GM19452 (cell line): Measurements from ENCODE around the gene AMPH.
"Not testable (repeated sequence)": the region's sequence is repeated elsewhere in the genome, so short reads cannot be mapped to it uniquely, and the experiment has no call there.

Source experiments
- ATAC-seq: cut with Tn5 transposase; IDR thresholded peaks from one replicate; pipeline ENCODE4 v1.9.1; 2021; ENCODE audit not compliant: unreplicated experiment

The AMPH gene

GRCh38 chr7:38354271-38354851 lies 276.8 kb downstream of the AMPH start:
- not testable (repeated sequence) for ATAC-seq

- not testable (repeated sequence) for ATAC-seq
These were observed 277.7 kb downstream of the AMPH start for GRCh38 chr7:38353431-38353881.

- no peak for ATAC-seq
These were observed 279.6 kb downstream of the AMPH start for GRCh38 chr7:38351601-38352000.

- ATAC-seq: not testable (repeated sequence)
These were observed 280.4 kb downstream of the AMPH start for GRCh38 chr7:38350777-38351176.

- peak; percentile 84 for ATAC-seq
These were observed 281.1 kb downstream of the AMPH start for GRCh38 chr7:38349869-38350583.

- not testable (repeated sequence) for ATAC-seq
These were observed 281.9 kb downstream of the AMPH start for GRCh38 chr7:38349126-38349795.

GRCh38 chr7:38345299-38346172 lies 285.6 kb downstream of the AMPH start:
- peak; percentile 42 for ATAC-seq

GRCh38 chr7:38344741-38345140 lies 286.4 kb downstream of the AMPH start:
- ATAC-seq: peak; percentile 50

- ATAC-seq: not testable (repeated sequence)
These were observed 289.0 kb downstream of the AMPH start for GRCh38 chr7:38342135-38342534.

- not testable (repeated sequence) for ATAC-seq
These were observed 289.9 kb downstream of the AMPH start for GRCh38 chr7:38341172-38341705.

GRCh38 chr7:38339953-38340819 lies 291.0 kb downstream of the AMPH start:
- ATAC-seq: no peak

- ATAC-seq: not testable (repeated sequence)
These were observed 295.0 kb downstream of the AMPH start for GRCh38 chr7:38336148-38336515.

- ATAC-seq: peak; percentile 96
These were observed 295.6 kb downstream of the AMPH start for GRCh38 chr7:38335492-38336147.

- no peak for ATAC-seq
These were observed 296.1 kb downstream of the AMPH start for GRCh38 chr7:38335128-38335491.

- no peak for ATAC-seq
These were observed 297.0 kb downstream of the AMPH start for GRCh38 chr7:38334163-38334562.
